HG03520 (cell line): ENCODE measurements around the gene HBM.
"Not testable (repeated sequence)": the region's sequence is repeated elsewhere in the genome, so short reads cannot be mapped to it uniquely, and the experiment has no call there.

Source experiments
- ATAC-seq: cut with Tn5 transposase; IDR thresholded peaks from one replicate; pipeline ENCODE4 v1.9.1; 2021; ENCODE audit warnings: mild to moderate bottlenecking, moderate library complexity; ENCODE audit not compliant: unreplicated experiment

The HBM gene

DNA sequence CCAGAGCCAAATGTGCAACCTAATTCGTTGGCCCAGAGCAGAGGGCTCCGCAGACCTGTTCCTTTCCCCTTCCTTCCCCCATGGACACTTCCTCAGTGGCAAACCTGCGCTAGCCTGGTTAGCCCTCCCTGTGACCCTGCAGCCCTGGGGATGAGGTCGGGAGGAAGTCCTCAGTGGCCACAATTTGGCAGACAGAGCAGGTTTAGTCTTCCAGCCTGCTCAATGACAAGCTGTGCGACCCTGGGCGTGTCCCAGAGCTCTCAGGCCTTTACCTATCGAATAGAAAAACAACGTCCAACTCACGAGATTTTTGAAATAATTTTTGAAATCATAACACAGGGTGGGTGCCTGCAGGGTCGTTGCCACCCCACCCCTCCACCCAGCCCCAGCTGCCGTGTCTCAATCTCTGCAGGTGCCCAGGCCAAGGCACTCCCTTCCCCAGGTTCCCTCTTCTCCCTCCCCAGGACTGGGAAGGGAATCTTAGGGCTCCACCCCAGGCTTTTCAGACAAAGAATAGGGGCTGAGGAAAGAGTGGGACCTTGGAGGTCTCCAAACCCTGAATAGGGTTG, 1.4 kb downstream of the HBM start:
- ATAC-seq: no peak

DNA sequence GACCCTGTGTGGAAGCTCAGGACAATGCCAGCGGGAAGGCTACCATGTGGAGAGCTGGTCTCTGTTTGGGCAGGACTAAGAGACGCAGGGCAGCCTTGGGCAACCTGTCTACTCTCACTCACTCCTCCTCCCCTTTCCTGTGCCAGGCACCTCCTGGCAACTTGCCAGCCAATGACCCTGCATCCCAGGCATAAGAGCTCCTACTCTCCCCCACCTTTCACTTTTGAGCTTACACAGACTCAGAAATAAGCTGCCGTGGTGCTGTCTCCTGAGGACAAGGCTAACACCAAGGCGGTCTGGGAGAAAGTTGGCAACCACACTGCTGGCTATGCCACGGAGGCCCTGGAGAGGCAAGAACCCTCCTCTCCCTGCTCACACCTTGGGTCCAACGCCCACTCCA, 2.6 kb downstream of the HBM start:
- no peak for ATAC-seq

DNA sequence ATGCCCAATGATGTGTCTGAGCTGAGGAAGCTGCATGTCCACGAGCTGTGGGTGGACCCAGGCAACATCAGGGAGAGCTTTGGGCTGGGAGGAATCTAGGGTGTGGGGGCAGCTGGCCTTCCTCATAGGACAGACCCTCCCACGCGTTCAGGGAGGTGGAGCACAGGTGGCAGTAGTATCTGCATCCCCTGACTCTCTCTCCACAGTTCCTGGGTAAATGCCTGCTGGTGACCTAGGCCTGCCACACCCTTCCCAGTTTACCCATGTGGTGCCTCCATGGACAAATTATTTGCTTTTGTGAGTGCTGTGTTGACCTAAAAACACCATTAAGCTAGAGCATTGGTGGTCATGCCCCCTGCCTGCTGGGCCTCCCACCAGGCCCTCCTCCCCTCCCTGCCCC, 3.2 kb downstream of the HBM start:
- no peak for ATAC-seq

DNA sequence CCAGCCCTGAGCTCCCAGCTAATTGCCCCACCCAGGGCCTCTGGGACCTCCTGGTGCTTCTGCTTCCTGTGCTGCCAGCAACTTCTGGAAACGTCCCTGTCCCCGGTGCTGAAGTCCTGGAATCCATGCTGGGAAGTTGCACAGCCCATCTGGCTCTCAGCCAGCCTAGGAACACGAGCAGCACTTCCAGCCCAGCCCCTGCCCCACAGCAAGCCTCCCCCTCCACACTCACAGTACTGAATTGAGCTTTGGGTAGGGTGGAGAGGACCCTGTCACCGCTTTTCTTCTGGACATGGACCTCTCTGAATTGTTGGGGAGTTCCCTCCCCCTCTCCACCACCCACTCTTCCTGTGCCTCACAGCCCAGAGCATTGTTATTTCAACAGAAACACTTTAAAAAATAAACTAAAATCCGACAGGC, 4.3 kb downstream of the HBM start:
- not testable (repeated sequence) for ATAC-seq

DNA sequence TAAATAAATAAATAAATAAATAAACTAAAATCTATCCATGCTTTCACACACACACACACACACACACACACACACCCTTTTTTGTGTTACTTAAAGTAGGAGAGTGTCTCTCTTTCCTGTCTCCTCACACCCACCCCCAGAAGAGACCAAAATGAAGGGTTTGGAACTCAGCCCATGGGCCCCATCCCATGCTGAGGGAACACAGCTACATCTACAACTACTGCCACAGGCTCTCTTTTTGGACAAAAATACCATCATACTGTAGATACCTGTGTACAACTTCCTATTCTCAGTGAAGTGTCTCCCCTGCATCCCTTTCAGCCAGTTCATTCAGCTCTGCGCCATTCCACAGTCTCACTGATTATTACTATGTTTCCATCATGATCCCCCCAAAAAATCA, 5.0 kb downstream of the HBM start:
- ATAC-seq: no peak

DNA sequence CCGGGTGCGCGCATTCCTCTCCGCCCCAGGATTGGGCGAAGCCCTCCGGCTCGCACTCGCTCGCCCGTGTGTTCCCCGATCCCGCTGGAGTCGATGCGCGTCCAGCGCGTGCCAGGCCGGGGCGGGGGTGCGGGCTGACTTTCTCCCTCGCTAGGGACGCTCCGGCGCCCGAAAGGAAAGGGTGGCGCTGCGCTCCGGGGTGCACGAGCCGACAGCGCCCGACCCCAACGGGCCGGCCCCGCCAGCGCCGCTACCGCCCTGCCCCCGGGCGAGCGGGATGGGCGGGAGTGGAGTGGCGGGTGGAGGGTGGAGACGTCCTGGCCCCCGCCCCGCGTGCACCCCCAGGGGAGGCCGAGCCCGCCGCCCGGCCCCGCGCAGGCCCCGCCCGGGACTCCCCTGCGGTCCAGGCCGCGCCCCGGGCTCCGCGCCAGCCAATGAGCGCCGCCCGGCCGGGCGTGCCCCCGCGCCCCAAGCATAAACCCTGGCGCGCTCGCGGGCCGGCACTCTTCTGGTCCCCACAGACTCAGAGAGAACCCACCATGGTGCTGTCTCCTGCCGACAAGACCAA, 6.7 kb downstream of the HBM start, which contains the start of gene HBA2:
Gene HBA2 (plus strand): TSS at position 503 of the 568 bp plus-strand sequence. CDS start 37 bp downstream, at position 540.
- not testable (repeated sequence) for ATAC-seq

DNA sequence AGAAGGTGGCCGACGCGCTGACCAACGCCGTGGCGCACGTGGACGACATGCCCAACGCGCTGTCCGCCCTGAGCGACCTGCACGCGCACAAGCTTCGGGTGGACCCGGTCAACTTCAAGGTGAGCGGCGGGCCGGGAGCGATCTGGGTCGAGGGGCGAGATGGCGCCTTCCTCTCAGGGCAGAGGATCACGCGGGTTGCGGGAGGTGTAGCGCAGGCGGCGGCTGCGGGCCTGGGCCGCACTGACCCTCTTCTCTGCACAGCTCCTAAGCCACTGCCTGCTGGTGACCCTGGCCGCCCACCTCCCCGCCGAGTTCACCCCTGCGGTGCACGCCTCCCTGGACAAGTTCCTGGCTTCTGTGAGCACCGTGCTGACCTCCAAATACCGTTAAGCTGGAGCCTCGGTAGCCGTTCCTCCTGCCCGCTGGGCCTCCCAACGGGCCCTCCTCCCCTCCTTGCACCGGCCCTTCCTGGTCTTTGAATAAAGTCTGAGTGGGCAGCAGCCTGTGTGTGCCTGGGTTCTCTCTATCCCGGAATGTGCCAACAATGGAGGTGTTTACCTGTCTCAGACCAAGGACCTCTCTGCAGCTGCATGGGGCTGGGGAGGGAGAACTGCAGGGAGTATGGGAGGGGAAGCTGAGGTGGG, 7.6 kb downstream of the HBM start:
- ATAC-seq: not testable (repeated sequence)

DNA sequence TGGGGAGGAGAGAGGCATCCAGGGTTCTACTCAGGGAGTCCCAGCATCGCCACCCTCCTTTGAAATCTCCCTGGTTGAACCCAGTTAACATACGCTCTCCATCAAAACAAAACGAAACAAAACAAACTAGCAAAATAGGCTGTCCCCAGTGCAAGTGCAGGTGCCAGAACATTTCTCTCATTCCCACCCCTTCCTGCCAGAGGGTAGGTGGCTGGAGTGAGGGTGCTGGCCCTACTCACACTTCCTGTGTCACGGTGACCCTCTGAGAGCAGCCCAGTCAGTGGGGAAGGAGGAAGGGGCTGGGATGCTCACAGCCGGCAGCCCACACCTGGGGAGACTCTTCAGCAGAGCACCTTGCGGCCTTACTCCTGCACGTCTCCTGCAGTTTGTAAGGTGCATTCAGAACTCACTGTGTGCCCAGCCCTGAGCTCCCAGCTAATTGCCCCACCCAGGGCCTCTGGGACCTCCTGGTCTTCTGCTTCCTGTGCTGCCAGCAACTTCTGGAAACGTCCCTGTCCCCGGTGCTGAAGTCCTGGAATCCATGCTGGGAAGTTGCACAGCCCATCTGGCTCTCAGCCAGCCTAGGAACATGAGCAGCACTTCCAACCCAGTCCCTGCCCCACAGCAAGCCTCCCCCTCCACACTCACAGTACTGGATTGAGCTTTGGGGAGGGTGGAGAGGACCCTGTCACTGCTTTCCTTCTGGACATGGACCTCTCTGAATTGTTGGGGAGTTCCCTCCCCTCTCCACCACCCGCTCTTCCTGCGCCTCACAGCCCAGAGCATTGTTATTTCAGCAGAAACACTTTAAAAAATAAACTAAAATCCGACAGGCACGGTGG, 8.4 kb downstream of the HBM start:
- not testable (repeated sequence) for ATAC-seq

DNA sequence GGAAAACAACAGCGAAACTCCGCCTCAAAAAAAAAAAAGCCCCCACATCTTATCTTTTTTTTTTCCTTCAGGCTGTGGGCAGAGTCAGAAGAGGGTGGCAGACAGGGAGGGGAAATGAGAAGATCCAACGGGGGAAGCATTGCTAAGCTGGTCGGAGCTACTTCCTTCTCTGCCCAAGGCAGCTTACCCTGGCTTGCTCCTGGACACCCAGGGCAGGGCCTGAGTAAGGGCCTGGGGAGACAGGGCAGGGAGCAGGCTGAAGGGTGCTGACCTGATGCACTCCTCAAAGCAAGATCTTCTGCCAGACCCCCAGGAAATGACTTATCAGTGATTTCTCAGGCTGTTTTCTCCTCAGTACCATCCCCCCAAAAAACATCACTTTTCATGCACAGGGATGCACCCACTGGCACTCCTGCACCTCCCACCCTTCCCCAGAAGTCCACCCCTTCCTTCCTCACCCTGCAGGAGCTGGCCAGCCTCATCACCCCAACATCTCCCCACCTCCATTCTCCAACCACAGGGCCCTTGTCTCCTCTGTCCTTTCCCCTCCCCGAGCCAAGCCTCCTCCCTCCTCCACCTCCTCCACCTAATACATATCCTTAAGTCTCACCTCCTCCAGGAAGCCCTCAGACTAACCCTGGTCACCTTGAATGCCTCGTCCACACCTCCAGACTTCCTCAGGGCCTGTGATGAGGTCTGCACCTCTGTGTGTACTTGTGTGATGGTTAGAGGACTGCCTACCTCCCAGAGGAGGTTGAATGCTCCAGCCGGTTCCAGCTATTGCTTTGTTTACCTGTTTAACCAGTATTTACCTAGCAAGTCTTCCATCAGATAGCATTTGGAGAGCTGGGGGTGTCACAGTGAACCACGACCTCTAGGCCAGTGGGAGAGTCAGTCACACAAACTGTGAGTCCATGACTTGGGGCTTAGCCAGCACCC, 9.5 kb downstream of the HBM start:
- ATAC-seq: no peak

DNA sequence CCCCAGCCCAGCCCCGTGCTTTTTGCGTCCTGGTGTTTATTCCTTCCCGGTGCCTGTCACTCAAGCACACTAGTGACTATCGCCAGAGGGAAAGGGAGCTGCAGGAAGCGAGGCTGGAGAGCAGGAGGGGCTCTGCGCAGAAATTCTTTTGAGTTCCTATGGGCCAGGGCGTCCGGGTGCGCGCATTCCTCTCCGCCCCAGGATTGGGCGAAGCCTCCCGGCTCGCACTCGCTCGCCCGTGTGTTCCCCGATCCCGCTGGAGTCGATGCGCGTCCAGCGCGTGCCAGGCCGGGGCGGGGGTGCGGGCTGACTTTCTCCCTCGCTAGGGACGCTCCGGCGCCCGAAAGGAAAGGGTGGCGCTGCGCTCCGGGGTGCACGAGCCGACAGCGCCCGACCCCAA, 10.2 kb downstream of the HBM start:
- not testable (repeated sequence) for ATAC-seq

DNA sequence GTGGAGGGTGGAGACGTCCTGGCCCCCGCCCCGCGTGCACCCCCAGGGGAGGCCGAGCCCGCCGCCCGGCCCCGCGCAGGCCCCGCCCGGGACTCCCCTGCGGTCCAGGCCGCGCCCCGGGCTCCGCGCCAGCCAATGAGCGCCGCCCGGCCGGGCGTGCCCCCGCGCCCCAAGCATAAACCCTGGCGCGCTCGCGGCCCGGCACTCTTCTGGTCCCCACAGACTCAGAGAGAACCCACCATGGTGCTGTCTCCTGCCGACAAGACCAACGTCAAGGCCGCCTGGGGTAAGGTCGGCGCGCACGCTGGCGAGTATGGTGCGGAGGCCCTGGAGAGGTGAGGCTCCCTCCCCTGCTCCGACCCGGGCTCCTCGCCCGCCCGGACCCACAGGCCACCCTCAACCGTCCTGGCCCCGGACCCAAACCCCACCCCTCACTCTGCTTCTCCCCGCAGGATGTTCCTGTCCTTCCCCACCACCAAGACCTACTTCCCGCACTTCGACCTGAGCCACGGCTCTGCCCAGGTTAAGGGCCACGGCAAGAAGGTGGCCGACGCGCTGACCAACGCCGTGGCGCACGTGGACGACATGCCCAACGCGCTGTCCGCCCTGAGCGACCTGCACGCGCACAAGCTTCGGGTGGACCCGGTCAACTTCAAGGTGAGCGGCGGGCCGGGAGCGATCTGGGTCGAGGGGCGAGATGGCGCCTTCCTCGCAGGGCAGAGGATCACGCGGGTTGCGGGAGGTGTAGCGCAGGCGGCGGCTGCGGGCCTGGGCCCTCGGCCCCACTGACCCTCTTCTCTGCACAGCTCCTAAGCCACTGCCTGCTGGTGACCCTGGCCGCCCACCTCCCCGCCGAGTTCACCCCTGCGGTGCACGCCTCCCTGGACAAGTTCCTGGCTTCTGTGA, 11.0 kb downstream of the HBM start, which contains the start of gene HBA1:
Gene HBA1 (plus strand): TSS at position 204 of the 906 bp plus-strand sequence. CDS start 37 bp downstream, at position 241.
- ATAC-seq: not testable (repeated sequence)

DNA sequence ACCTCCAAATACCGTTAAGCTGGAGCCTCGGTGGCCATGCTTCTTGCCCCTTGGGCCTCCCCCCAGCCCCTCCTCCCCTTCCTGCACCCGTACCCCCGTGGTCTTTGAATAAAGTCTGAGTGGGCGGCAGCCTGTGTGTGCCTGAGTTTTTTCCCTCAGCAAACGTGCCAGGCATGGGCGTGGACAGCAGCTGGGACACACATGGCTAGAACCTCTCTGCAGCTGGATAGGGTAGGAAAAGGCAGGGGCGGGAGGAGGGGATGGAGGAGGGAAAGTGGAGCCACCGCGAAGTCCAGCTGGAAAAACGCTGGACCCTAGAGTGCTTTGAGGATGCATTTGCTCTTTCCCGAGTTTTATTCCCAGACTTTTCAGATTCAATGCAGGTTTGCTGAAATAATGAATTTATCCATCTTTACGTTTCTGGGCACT, 11.6 kb downstream of the HBM start:
- ATAC-seq: no peak

DNA sequence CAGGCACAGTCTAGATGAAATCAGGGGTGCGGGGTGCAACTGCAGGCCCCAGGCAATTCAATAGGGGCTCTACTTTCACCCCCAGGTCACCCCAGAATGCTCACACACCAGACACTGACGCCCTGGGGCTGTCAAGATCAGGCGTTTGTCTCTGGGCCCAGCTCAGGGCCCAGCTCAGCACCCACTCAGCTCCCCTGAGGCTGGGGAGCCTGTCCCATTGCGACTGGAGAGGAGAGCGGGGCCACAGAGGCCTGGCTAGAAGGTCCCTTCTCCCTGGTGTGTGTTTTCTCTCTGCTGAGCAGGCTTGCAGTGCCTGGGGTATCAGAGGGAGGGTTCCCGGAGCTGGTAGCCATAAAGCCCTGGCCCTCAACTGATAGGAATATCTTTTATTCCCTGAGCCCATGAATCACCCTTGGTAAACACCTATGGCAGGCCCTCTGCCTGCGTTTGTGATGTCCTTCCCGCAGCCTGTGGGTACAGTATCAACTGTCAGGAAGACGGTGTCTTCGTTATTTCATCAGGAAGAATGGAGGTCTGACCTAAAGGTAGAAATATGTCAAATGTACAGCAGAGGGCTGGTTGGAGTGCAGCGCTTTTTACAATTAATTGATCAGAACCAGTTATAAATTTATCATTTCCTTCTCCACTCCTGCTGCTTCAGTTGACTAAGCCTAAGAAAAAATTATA, 12.3 kb downstream of the HBM start:
- no peak for ATAC-seq

DNA sequence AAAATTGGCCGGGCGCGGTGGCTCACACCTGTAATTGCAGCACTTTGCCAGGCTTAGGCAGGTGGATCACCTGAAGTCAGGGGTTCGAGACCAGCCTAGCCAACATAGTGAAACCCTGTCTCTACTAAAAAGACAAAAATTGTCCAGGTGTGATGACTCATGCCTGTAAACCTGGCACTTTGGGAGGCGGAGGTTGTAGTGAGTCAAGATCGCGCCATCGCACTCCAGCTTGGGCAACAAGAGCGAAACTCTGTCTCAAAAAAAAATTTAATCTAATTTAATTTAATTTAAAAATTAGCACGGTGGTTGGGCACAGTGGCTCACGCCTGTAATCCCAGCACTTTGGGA, 12.9 kb downstream of the HBM start:
- no peak for ATAC-seq

DNA sequence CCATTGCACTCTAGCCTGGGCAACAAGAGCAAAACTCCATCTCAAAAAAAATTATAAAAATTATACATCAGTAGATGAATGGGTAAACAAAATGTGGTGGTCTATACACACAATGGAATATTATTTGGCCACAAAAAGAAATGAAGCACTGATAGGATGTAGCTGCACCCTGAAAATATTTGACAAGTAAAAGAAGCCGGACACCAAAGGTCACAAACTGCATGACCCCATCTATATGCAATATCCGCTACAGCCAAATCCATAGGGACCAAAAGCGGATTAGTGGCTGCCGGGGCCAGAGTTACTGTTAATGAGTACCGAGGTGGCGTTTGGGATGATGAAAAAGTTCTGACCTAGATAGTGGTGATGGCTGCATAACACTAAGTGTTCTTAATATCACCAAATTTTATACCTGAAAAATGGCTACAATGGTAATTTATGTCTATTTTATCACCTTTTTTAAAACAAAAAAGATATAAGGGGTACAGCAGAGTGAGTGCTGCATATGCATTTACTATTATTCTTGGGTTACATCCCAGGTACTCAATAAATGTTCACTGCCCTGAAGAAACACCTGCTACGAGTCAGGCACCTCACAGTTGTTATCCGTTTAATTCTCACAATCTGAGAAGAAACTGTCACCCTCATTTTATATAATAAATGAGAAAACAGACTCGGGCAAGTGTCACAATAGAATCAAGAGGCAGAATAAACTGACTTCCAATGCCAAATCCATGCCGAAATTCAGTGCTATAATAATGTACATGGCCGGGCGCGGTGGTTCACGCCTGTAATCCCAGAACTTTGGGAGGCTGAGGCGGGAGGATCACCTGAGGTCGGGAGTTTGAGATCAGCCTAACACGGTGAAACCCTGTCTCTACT, 13.7 kb downstream of the HBM start:
- ATAC-seq: no peak

DNA sequence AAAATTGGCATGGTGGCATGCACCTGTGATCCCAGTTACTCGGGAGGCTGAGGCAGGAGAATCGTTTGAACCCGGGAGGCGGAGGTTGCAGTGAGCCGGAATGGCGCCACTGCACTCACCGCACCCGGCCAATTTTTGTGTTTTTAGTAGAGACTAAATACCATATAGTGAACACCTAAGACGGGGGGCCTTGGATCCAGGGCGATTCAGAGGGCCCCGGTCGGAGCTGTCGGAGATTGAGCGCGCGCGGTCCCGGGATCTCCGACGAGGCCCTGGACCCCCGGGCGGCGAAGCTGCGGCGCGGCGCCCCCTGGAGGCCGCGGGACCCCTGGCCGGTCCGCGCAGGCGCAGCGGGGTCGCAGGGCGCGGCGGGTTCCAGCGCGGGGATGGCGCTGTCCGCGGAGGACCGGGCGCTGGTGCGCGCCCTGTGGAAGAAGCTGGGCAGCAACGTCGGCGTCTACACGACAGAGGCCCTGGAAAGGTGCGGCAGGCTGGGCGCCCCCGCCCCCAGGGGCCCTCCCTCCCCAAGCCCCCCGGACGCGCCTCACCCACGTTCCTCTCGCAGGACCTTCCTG, 14.4 kb downstream of the HBM start, which contains the start of gene HBQ1:
Gene HBQ1 (plus strand): TSS at position 359 of the 575 bp plus-strand sequence. CDS start 28 bp downstream, at position 387.
- ATAC-seq: no peak
